KMS-11 (cell line): ENCODE results near the gene ST8SIA6.
"Not testable (repeated sequence)": the region's sequence is repeated elsewhere in the genome, so short reads cannot be mapped to it uniquely, and the experiment has no call there.

Source experiments
- H2AFZ ChIP-seq: fragments of 200-600 bp; sonication (generic); 2 replicates; pipeline ENCODE4 v1.6.1; 2016; ENCODE audit warnings: antibody characterized with exemption, mixed run types, low read depth
- H3K27ac ChIP-seq: fragments of 200-600 bp; sonication (generic); 2 replicates; pipeline ENCODE4 v1.6.1; 2016; ENCODE audit warnings: mild to moderate bottlenecking, mixed run types
- H3K27me3 ChIP-seq: fragments of 200-600 bp; sonication (generic); 2 replicates; pipeline ENCODE4 v1.6.1; 2017; ENCODE audit warnings: mild to moderate bottlenecking, low read depth, mixed run types, moderate library complexity; ENCODE audit not compliant: insufficient read depth
- H3K36me3 ChIP-seq: fragments of 200-600 bp; sonication (generic); 2 replicates; pipeline ENCODE4 v1.6.1; 2017; ENCODE audit warnings: mild to moderate bottlenecking, mixed run types; ENCODE audit not compliant: insufficient read depth
- H3K4me1 ChIP-seq: fragments of 200-600 bp; sonication (generic); 2 replicates; pipeline ENCODE4 v1.6.1; 2016; ENCODE audit warnings: mild to moderate bottlenecking, low read depth, mixed run types; ENCODE audit not compliant: poor library complexity, severe bottlenecking
- H3K4me2 ChIP-seq: fragments of 200-600 bp; sonication (generic); 2 replicates; pipeline ENCODE4 v1.7.0; 2016; ENCODE audit warnings: mild to moderate bottlenecking, mixed run types
- H3K4me3 ChIP-seq: fragments of 200-600 bp; sonication (generic); IDR thresholded peaks from 2 replicates; pipeline ENCODE4 v1.6.1; 2017; ENCODE audit warnings: low read depth, low read length, mixed read lengths; ENCODE audit not compliant: insufficient read depth
- H3K79me2 ChIP-seq: fragments of 200-600 bp; sonication (generic); 2 replicates; pipeline ENCODE4 v1.6.1; 2016; ENCODE audit warnings: low read depth, mixed run types; ENCODE audit not compliant: insufficient read depth
- H3K9ac ChIP-seq: fragments of 200-600 bp; sonication (generic); 2 replicates; pipeline ENCODE4 v1.6.1; 2016; ENCODE audit warnings: mild to moderate bottlenecking, mixed run types
- H4K20me1 ChIP-seq: fragments of 200-600 bp; sonication (generic); 2 replicates; pipeline ENCODE4 v1.6.1; 2016; ENCODE audit warnings: mild to moderate bottlenecking, mixed run types; ENCODE audit not compliant: insufficient read depth
- TF ChIP-seq, protein P1 (sequence below): fragments of 200-600 bp; sonication (generic); conservative IDR thresholded peaks from 2 replicates; pipeline ENCODE4 v1.6.1; 2017; ENCODE audit warnings: low read depth, mild to moderate bottlenecking, antibody characterized with exemption, low read length, moderate library complexity, mixed read lengths

Gene ST8SIA6

DNA sequence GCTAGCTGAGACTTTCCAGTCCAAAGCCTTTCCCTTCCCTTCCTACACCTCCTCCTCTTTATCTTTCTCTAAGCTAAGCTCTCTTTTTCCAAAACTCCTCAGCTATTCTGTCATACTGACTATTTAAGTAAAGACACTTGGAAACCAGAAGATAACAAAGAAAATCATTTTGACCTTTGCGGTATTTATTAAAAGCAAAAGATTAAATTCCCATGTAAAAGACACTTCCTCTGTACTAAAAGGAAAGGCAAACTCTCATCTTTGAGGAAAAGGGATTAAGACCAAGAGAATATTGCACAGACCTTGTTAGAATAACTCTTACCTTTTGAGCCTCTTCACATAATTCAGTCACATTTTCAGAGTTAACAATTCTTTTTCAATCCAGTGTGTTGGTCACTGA lies 15.8 kb downstream of the ST8SIA6 start:
- Histone ChIP-seq H3K9ac (no peak overlapping the region), H3K36me3 (no peaks in the 10 kb centered on the region), H2AFZ (no peak overlapping the region), H3K79me2 (no peaks in the 10 kb centered on the region), H3K4me3 (no peak overlapping the region), H3K27me3 (no peaks in the 10 kb centered on the region), H3K4me2 (no peak overlapping the region), H3K4me1 (no peaks in the 10 kb centered on the region), H3K27ac (no peak overlapping the region), H4K20me1 (no peaks in the 10 kb centered on the region)
- TF ChIP-seq, protein P1, sequence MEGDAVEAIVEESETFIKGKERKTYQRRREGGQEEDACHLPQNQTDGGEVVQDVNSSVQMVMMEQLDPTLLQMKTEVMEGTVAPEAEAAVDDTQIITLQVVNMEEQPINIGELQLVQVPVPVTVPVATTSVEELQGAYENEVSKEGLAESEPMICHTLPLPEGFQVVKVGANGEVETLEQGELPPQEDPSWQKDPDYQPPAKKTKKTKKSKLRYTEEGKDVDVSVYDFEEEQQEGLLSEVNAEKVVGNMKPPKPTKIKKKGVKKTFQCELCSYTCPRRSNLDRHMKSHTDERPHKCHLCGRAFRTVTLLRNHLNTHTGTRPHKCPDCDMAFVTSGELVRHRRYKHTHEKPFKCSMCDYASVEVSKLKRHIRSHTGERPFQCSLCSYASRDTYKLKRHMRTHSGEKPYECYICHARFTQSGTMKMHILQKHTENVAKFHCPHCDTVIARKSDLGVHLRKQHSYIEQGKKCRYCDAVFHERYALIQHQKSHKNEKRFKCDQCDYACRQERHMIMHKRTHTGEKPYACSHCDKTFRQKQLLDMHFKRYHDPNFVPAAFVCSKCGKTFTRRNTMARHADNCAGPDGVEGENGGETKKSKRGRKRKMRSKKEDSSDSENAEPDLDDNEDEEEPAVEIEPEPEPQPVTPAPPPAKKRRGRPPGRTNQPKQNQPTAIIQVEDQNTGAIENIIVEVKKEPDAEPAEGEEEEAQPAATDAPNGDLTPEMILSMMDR, result no peak

DNA sequence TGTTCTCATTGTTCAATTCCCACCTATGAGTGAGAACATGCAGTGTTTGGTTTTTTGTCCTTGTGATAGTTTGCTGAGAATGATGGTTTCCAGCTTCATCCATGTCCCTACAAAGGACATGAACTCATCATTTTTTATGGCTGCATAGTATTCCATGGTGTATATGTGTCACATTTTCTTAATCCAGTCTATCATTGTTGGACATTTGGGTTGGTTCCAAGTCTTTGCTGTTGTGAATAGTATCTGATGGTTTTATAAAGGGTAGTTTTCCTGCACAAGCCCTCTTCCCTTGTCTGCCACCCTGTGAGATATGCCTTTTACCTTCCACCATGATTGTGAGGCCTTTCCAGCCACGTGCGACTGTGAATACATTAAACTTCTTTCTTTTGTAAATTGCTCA lies 17.8 kb downstream of the ST8SIA6 start:
- not testable (repeated sequence) for H3K4me2 ChIP-seq, H3K79me2 ChIP-seq, H3K27ac ChIP-seq, H4K20me1 ChIP-seq, H3K9ac ChIP-seq, H3K27me3 ChIP-seq, H2AFZ ChIP-seq, H3K4me3 ChIP-seq, H3K4me1 ChIP-seq, H3K36me3 ChIP-seq

GRCh38 chr10:17435953-17436352 lies 18.4 kb downstream of the ST8SIA6 start:
- Histone ChIP-seq H3K27ac (no peak overlapping the region), H3K36me3 (no peaks in the 10 kb centered on the region), H3K4me2 (no peak overlapping the region), H3K4me1 (no peaks in the 10 kb centered on the region), H3K4me3 (no peak overlapping the region), H4K20me1 (no peaks in the 10 kb centered on the region), H3K27me3 (no peaks in the 10 kb centered on the region), H3K79me2 (no peaks in the 10 kb centered on the region), H3K9ac (no peak overlapping the region), H2AFZ (no peak overlapping the region)
- TF ChIP-seq, protein P1, result no peak

- H3K4me3 ChIP-seq, result no peak overlapping the region
- H2AFZ ChIP-seq, result no peak overlapping the region
- no peak overlapping the region for H3K27ac ChIP-seq
- H3K79me2 ChIP-seq, result no peaks in the 10 kb centered on the region
- H3K36me3 ChIP-seq, result no peaks in the 10 kb centered on the region
- TF ChIP-seq, protein P1, result no peak
- no peak overlapping the region for H3K4me2 ChIP-seq
- no peaks in the 10 kb centered on the region for H3K4me1 ChIP-seq
- no peaks in the 10 kb centered on the region for H3K27me3 ChIP-seq
- H3K9ac ChIP-seq, result no peak overlapping the region
- no peaks in the 10 kb centered on the region for H4K20me1 ChIP-seq
These were observed 19.2 kb downstream of the ST8SIA6 start for GRCh38 chr10:17435187-17435586.

DNA sequence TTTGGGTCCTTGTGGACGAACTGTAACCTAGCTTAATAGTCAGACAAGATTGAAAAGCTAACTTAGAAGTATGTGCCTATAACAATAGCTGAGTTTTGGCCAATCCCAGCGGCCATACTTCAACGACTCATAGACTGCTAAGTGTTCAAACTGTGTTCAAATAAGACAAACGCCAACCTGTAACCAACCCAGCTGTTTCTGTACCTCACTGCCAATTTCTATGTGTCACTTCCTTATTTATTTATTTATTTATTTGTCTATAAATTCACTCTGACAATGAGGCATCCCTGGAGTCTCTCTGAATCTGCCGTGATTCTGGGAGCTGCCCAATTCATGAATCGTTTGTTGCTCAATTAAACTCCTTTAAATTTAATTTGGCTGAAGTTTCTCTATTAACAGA lies 21.7 kb downstream of the ST8SIA6 start:
- Histone ChIP-seq H3K79me2 (no peaks in the 10 kb centered on the region), H3K4me1 (no peaks in the 10 kb centered on the region), H3K4me3 (no peak overlapping the region), H3K4me2 (no peak overlapping the region), H3K9ac (no peak overlapping the region), H2AFZ (no peak overlapping the region), H3K27me3 (no peaks in the 10 kb centered on the region), H3K36me3 (no peaks in the 10 kb centered on the region), H4K20me1 (no peaks in the 10 kb centered on the region), H3K27ac (no peak overlapping the region)
- TF ChIP-seq, protein P1, result no peak
